Left renal cortex interstitium (tissue), 4 donors: ENCODE results near the gene GDF3. TPM values are rescaled to one million over a fixed set of nuclear protein-coding genes. Genes with fewer than 3 reads are reported as not detected.
"Not testable (repeated sequence)": the region's sequence is repeated elsewhere in the genome, so short reads cannot be mapped to it uniquely, and the experiment has no call there.

Experiments
- DNase-seq, 4 donors: peaks; one replicate each; pipeline ENCODE4 v3.0.0-alpha.2; 2013; ENCODE audit warnings: low read depth in 4 of 4, low spot score in 2 of 4, missing footprints in 1 of 4
- polyA plus RNA-seq, 4 donors: library from polyadenylated mRNA; unstranded; fragments of 120-200 nt; gene quantifications; one replicate each; pipeline ENCODE4 v1.2.1, GENCODE V29; 2013; ENCODE audit not compliant: insufficient read length in 4 of 4

The GDF3 gene
- polyA plus RNA-seq, 4 donors: 0.33 to 1.6 (median 0.56) TPM

- not testable (repeated sequence) for DNase-seq
Measured at GRCh38 chr12:7675455-7675854, 20.1 kb downstream of the GDF3 start.

- no peak for DNase-seq
Measured at GRCh38 chr12:7668171-7668570, 27.4 kb downstream of the GDF3 start.

- no peak for DNase-seq
Measured at GRCh38 chr12:7667125-7667524, 28.4 kb downstream of the GDF3 start.

- DNase-seq: no peak
Measured at GRCh38 chr12:7666595-7666994, 29.0 kb downstream of the GDF3 start.

- DNase-seq: no peak
Measured at GRCh38 chr12:7661741-7662140, 33.8 kb downstream of the GDF3 start.

- no peak for DNase-seq
Measured at GRCh38 chr12:7656121-7656520, 39.5 kb downstream of the GDF3 start.

- no peak for DNase-seq
Measured at GRCh38 chr12:7650091-7650490, 45.5 kb downstream of the GDF3 start.

GRCh38 chr12:7647071-7647470, 48.5 kb downstream of the GDF3 start:
- no peak for DNase-seq

GRCh38 chr12:7646178-7646475, 49.4 kb downstream of the GDF3 start:
- no peak for DNase-seq

- DNase-seq: peak in 1 of 4 donors; percentile 31
Measured at GRCh38 chr12:7645395-7646177, 50.0 kb downstream of the GDF3 start.

GRCh38 chr12:7642876-7643309, 52.7 kb downstream of the GDF3 start:
- DNase-seq: no peak

- DNase-seq: no peak
Measured at GRCh38 chr12:7642287-7642686, 53.3 kb downstream of the GDF3 start.

GRCh38 chr12:7640123-7640995, 55.2 kb downstream of the GDF3 start:
- DNase-seq: not testable (repeated sequence)

Other genes starting within 250 kb of the GDF3 start
- gene CD163, start 192.0 kb downstream of the GDF3 start, polyA plus RNA-seq: 10 to 100 TPM in 1 of 4 donors, 1 to 10 TPM in 3; 7.3 to 11.1 (median 8.9) TPM
- not detected for gene APOBEC1, start 29.9 kb downstream of the GDF3 start, polyA plus RNA-seq
- gene DPPA3, start 15.7 kb upstream of the GDF3 start, polyA plus RNA-seq: not detected
- under 1 TPM in 3 of 4 donors, not detected in 1; 0.16 to 0.21 (median 0.16) TPM for gene CLEC4C, start 51.6 kb upstream of the GDF3 start, polyA plus RNA-seq
- gene NANOGNB, start 69.4 kb upstream of the GDF3 start, polyA plus RNA-seq: not detected
- under 1 TPM; 0.11 to 0.33 (median 0.27) TPM for gene NANOG, start 93.6 kb upstream of the GDF3 start, polyA plus RNA-seq
- gene SLC2A14, start 177.1 kb upstream of the GDF3 start, polyA plus RNA-seq: under 1 TPM; 0.68 to 0.89 (median 0.81) TPM
- gene SLC2A3, start 240.4 kb upstream of the GDF3 start, polyA plus RNA-seq: 10 to 100 TPM; 12.3 to 21.4 (median 17.8) TPM